T-helper 9 cell (primary cell): Measurements from ENCODE around the gene PANK2.
"Not testable (repeated sequence)": the region's sequence is repeated elsewhere in the genome, so short reads cannot be mapped to it uniquely, and the experiment has no call there.

Experiments
- DNase-seq: peaks from one replicate; pipeline ENCODE4 v3.0.0-alpha.2; 2020

The PANK2 gene

DNA sequence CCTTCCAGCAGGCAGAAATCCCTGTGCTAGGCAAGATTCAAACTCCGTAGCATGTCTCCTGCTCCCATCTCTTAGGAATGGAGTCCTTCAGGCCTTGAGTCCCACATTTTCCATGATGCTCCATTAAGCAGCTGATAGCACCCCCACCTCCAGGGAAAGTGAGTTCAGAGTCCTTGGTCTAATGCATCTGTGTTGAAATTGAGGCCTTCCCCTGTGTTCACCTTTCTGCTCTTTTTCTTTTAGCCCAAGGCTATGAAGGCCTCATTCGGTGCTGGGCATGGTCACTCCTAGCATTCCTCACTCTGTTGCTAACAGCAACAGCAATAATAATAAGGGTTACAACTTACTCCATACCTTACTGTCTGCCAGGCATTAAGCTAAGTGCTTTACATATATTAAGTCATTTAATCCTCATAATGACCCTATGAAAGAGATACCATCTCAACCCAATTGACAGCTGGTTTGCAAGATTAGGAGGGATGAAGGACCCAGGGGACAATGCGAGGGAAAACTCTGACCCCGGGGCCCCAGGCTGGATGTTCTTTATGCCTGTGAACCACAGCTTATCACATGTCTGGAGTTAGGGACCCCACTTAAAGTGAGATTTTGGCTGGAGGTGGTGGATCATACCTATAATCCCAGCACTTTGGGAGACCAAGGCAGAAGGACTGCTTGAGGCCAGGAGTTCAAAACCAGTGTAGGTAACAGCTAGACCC lies 17.5 kb upstream of the PANK2 start:
- no peak for DNase-seq

DNA sequence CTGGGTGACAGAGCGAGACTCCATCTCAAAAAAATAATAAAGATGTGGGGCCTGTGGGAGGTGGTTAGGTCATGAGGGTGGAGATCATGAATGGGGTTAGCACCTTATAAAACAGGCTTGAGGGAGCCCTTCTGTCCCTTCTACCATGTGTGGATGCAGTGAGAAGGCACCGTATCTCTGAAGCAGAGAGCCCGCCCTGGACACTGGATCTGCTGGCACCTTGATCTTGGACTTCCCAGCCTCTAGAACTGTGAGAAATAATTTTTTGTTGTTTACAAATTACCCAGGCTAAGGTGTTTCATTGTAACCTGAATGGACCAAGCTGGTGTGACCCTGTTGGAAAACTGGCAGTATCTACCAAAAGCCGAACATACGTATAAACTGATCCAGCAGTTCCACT lies 15.7 kb upstream of the PANK2 start:
- DNase-seq: no peak

DNA sequence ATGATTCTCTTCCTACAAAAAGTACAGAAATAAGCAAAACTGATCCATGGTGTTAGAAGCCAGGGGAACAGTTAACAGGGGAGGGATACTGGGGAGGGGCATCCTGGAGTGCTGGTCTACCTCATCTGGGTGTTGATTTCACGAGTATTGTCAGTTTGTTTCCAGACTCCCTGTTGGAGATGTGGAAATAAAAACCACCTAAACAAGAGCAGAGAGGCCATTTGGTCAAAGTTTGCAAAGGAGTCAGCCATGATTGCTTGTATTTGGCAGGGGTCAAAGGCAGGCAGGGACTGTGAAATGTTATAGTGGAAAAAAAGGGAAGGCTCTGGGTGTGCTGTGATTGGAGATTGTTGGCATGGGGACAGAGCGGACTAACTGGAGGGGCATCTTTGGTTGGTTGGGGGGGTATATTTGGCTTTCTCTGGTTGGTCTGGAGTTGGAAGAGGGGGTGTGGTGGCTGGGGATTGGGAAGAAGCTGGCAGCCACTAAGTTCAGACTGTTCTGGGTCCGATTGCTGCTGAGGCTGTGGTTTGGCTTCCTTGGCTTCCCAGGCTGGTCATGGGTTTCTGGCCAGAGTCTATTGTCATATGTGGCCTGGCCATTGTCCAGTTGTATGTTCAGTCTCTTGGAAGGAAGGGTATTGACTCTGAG lies 14.9 kb upstream of the PANK2 start:
- DNase-seq: no peak

DNA sequence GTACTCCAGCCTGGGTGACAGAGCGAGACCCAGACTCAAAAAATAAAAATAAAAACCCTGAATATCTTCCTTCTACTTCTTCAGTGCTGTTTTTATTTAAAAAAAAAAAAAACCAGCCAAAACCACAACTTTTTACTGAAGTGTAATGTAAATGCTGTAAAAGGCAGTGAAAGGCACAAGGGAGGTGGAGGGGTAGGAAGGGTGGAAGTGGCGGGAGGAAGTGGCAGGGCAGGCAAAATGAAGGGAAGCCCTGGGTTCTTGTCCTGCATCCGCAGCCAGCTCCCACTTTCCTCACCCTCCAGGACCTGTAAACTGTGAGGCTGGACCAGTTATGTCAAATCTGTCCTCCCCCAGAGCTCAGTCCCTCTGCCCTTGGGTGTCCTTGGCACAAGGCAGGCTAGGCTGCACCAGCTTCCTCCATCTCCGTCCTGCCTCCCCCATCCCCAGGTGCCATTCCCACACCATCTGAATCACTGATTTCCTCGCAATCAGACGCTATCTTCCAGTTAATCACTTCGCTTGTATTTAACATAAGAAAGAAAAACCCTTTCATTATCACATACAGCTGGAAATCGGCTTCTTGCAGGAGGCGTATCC lies 13.7 kb upstream of the PANK2 start:
- no peak for DNase-seq

DNA sequence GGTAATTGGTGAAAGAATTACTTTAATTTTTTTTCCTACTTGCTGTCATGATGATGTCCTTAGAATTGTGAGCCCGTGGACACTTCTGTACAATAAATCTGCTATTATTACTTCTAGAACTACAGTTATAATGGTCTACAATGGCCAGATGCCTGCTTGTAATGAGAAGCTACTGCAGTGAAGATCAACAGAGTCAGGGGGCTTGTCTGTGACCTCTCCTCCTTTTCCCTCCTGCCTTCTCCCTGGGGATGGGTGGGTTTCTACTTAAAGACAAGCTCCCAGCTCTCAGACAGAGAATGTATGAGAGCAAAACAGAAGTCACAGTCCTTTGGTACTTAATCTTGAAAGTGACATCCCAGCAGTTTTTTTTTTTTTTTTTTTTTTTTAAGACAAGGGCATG lies 13.2 kb upstream of the PANK2 start:
- no peak for DNase-seq

DNA sequence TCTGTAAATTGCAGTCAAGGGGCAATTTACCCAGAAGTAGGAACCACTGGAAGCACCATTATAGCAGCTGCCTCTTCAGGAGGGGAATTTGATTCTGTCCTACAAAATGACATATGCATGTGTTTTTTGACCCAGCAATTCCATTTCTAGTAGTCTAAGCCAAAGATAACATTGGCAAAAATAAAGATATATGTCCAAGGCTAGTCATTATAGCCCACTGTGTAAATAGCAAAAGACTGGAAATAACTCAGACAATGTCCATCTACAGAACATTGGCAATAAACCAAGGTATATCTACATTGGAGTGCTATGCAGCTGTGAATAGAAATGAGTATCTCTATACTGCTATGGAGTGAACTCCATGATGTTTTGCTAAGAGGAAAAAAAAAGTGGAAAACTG lies 12.5 kb upstream of the PANK2 start:
- DNase-seq: no peak

DNA sequence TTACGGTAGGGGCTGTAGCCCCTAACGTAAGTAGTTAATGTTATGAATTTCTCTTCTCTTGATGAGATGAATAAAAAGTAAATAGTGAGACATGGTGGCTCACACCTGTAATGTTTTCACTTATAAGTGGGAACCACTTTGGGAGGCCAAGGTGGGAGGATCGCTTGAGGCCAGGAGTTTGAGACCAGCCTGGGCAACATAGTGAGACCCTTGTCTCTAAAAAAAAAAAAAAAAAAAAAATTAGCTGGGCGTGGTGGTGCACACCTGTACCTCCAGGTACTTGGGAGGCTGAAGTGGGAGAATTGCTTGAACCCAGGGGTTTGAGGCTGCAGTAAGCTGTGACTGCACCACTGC lies 10.3 kb upstream of the PANK2 start:
- not testable (repeated sequence) for DNase-seq

DNA sequence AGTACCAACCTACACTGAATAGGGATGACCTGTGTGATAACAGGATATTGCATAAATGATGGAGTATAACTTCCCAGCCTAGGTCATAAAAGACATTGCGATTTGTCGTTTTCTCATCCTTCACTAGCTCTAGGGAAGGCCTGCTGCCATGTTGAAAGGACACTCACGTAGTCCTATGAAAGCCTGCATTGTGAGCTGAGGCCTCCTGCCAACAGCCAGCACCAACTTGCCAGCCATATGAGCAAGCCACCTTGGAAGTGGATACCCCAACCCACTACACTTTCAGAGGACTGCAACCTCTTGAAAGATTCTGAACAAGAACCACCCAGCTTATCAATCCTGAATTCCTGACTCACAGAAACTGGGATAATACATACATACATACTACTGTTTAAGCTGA lies 3.5 kb upstream of the PANK2 start:
- DNase-seq: no peak

DNA sequence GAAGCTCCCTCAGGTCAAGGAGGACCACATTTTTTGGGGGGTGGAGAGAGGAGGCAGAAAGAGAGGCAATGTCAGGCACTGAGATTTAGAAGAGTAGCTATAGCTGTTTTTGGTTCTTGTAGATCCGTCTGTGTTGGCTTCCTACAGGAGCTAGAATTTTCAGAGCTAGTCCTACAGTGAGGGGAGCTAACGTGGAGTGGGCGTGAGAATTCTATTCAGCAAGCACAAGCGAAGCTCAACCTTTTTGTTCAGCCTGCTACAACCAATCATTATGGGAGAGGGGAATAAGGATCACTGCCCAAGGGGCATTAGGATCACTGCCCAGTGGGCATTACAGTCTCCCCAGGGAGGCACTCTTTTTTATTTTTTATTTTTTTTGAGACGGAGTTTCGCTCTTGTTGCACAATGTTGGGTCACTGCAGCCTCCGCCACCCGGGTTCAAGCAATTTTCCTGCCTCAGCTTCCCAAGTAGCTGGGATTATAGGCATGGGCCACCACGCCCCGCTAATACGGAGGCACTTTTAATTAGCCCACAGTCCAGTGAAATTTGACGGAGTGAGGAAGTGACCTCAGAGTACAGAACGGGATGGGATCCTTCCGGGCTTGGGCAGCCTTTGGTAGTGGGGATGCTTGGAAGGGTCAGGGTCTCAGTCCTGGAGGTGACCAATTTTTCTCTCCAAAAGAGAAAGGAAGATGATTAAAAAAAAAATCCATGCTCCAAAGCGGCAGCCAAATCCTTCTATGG lies 1.1 kb upstream of the PANK2 start:
- DNase-seq: no peak

DNA sequence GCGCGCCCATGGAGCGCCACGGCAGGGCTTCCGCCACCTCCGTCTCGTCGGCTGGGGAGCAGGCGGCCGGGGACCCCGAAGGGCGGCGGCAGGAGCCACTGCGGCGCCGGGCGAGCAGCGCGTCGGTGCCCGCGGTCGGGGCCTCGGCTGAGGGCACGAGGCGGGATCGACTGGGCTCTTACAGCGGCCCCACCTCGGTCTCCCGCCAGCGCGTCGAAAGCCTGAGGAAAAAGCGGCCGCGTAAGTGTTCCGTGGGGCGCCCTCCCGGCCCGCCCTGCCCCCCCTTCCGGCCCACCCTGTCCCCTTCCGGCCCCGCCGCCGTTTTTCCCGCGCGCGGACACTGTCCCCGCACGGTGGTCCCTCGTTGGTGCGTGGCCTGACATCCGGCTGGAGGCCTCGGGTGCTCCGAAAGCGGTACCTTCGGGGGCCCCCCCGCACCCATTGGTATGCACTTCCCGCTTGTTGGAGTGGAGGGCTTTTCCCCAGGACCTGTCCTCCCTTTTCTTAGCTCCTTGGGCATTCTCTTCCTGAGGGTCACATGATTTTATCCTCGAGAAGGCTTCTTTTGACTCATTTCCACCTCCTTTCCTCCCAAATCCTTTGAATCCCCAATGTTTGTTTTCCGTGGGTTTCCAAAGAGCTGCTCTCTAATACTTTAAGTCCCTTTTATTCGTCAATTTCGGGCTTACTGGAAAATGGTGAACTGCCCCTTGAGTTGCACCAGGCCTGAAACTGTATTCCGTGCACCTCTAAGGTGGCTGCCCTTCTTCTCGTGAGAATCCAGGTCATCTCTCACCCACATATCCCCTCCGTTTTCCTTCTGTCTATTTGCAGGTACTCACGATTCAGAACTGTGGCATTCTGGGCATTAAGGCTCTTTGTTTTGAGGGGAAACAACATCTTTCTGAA lies 556 bp downstream of the PANK2 start:
- peak; percentile 28 for DNase-seq

DNA sequence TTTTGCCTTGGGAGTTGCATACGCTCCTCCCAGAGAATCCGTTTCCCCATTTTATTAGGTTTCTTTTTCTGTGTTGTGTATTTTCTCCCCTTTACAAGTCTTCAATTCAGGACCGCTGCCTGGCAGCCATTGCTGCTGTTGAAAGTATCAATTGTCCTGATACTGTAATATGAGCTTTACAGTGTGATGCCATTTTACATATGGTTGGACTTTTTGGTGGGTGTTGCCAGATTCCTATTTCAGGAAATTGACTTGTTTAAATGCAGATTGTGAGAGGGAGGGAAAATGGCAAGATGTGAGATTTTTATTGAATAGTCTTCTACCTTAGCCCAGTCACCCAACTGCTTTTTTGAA lies 1.2 kb downstream of the PANK2 start:
- DNase-seq: no peak

DNA sequence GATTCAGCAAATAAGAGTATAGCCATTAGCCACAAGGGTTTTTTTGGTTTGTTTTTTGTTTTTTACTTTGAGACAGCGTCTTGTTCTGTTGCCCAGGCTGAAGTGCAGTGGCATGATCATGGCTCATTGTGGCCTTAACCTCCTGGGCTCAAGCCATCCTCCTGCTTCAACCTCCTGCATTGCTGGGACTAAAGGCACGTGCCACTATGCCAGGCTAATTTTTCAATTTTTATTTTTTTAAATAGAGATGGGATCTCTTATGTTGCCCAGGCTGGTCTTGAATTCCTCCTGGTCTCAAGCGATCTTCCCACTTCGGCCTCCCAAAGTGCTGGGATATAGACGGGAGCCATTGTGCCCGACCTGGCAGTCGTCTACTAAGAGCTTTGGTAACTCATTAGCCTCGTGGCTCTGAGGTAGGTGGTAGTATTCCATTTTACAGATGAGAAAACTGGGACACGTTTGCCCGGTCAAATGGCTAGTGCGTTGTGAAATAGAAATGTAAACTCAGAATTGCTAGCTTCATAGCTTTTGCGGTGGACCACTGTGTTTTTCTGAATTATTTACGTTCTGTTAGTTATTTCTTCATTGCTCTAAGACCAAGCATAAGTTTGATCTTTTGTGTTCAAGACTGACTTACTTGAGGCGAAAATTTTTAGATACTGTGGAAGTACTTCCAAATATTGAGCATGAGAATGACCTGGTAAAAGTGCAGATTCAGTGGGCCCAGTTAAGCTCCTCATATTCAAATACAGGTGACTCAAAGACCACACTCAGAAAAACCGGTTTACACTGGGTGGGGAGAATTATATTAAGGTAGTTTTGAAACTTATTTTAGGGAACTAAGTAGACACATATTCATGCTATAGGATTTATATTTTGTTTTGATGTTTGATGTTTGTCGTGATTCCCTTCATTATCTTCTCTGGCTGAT lies 2.1 kb downstream of the PANK2 start:
- no peak for DNase-seq

DNA sequence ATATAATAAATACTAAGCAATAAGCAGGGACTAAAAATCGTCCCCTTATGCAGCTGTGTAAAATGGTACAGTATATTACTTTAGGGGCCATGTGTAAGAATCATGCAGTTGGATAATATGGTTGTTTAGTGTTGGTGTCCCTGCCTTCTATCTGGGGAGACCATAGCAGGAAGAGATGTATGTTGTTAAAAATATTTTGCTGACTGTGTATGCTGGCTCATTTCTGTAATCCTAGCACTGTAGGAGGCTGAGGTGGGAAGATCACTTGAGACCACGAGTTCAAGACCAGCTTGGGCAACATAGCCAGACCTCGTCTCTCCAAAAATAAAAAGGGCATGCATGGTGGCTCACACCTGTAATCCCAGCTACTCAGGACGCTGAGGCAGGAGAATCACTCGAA lies 5.6 kb downstream of the PANK2 start:
- DNase-seq: no peak

DNA sequence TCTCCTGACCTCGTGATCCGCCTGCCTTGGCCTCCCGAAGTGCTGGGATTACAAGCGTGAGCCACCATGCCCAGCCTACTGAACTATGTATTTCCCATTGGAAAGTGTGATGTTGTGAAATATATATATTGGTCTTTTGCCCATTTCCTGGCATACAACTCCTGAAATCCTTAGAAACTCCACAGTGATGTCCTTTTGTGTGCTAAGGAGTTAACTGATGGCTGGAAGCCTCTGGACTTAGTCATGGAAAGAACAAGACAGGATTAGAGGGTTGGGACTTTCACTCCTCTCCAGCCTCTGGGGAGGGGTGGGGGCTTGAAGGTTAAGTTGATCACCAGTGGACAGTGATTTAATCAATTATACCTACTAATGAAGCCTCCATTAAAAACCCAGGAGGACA lies 7.1 kb downstream of the PANK2 start:
- DNase-seq: no peak

DNA sequence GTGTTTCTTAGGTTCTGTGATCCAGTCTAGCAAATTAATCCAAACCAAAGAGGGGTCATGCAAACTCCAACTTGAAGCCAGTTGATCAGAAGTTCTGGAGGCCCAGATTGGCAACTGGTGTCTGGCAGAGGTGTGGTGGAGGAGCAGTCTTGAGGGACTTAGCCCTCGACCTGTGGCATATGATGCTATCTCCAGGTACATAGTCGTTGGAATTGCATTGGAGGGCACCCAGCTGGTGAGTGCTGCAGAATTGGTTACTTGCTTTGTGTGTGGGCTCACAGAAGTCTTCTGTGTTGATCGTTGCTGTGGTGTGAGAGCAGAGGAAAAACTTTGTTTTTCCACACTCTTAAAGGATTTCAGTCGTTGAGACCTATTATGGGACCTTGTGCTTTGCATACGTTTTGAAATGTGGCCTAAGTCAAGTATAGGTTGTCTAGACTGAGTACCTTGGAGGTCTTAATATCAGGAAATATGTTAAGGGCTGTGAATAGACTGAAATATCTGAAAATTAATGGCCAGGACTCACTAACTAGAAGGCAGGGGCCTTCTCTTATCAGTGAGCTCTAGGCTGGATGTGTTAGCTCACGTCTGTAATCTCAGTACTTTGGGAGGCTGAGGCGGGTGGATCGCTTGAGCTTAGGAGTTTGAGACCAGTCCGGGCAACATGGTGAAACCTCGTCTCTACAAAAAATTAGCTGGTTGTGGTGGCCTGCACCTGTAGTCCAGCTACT lies 7.8 kb downstream of the PANK2 start:
- DNase-seq: no peak

DNA sequence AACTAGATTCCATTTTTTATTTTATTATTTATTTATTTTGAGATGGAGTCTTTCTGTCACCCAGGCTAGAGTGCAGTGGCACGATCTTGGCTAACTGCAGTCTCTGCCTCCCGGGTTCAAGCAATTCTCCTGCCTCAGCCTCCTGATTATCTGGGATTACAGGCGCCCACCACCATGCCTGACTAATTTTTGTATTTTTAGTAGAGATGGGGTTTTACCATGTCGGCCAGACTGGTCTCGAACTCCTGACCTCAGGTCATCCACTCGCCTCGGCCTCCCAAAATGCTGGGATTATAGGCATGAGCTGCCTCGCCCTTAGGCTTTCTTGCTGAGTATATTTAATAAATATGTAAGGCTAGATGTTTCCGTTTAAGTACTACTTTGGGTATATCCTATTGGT lies 9.0 kb downstream of the PANK2 start:
- not testable (repeated sequence) for DNase-seq

DNA sequence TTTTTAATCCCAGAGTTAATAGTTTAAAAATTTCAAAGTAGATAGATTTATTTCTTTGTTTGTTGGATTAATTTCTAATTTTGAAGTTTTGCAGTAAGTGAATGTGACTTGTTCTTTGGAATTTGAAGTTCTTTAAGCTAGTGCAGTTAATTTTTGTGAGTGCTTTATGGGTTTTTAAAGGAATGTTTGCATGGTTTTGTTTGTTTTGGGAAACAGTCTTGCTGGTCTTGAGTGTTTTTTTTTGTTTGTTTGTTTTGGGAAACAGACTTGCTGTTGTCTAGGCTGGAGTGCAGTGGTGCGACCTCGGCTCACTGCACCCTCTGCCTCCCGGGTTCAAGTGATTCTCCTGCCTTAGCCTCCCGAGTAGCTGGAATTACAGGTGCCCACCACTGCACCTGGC lies 9.5 kb downstream of the PANK2 start:
- no peak for DNase-seq

DNA sequence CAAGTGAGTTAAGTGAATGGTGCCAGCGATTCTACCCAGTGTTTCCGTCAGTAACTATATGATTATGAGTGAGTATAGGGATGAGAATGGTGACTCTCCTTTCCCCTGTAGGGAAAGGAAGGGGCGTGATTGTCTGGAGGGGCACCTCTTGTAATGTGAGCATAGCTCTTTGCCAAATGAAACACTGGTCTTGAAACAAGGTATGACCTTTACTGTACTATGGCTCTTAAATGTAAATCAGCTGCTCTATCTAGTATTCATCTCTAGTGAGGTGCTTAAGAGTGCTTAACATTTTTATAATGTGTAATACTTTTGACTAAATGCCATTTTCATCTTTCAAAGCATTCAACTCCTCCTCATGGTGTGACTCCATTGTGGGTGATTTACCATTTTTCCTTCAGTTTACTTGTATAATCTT lies 11.0 kb downstream of the PANK2 start:
- DNase-seq: no peak

DNA sequence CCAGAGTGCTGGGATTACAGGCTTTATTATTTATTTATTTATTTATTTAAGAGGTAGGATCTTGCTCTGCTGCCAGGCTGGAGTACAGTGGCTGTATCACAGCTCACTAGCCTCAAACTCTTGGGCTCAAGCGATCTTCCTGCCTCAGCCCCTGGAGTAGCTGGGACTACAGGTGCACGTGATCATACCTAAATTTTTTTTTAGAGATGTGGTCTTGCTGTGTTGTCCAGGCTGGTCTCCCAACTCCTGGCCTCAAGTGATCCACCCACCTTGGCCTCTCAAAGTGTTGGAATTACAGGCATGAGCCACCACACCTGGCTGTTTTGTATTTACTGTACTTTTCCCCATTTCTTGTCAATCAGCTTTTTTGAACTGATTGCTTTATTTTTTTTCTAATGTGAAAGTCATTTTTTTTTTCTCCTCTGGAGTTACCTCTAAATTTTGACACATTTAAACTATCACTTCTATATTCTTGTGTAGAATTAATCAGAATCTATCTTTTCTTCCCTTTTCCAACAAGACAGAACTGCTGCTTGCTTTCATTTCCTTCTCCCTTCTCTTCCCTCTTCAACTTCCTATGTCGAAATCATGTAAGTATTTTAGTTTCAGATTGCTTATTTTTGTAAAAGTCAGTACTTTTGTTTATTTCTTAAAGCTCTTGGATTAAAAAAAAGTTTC lies 12.0 kb downstream of the PANK2 start:
- no peak for DNase-seq

DNA sequence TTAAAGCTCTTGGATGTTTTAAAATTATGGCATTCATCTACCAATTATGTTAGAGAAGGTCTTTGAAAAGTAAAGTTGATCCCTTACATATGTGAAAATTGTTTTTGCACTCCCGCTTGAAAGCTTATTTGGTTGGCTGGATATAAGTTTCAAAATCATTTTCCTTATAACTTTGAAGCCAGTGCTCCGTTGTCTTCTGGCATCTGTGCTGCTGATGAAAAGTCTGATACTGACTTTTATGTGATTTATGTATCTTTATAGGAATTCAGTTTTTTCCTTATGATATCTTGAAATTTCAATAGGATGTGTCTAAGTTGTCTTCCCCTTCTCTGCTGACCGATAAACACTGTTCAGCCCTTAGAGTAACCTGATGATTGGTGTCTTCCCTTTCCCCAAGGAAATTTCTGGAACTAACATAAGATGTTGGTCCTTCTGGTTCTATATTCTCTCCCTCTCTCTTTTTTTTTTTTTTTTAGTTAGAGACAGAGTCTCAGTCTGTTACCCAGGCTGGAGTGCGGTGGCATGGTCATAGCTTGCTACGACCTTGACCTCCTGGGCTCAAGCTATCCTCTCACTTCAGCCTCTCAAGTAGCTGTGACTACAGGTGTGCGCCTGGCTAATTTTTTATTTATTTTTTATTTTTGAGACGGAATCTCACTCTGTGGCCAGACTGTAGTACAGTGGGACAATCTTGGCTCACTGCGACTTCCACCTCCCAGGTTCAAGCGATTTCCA lies 12.7 kb downstream of the PANK2 start:
- no peak for DNase-seq
